KOPT-K1 (cell line): ENCODE data around the gene FAM83E.
"Not testable (repeated sequence)": the region's sequence is repeated elsewhere in the genome, so short reads cannot be mapped to it uniquely, and the experiment has no call there.

ENCODE experiments used
- H3K27ac ChIP-seq: fragments of 200-600 bp; sonication (generic); 2 replicates; pipeline ENCODE4 v1.5.1; 2016; ENCODE audit warnings: antibody characterized with exemption, mild to moderate bottlenecking, low read depth, low read length; ENCODE audit not compliant: poor library complexity, severe bottlenecking
- H3K36me3 ChIP-seq: fragments of 200-600 bp; sonication (generic); 2 replicates; pipeline ENCODE4 v1.5.1; 2017; ENCODE audit warnings: antibody characterized with exemption, mild to moderate bottlenecking, low read length, moderate library complexity; ENCODE audit not compliant: insufficient read depth
- H3K9me3 ChIP-seq: fragments of 200-600 bp; sonication (generic); 2 replicates; pipeline ENCODE4 v1.5.1; 2017; ENCODE audit warnings: antibody characterized with exemption, low read length, mild to moderate bottlenecking; ENCODE audit not compliant: insufficient read depth, poor library complexity, severe bottlenecking

FAM83E gene

GRCh38 chr19:48614436-48615230 lies at the start of gene FAM83E:
FAM83E (minus strand) TSS chr19:48615076; CDS start chr19:48613372, 1,704 bp downstream.
- Histone ChIP-seq H3K27ac (no peak within 1 kb of the TSS), H3K9me3 (no peaks in the 10 kb centered on the region), H3K36me3 (peaks cover 56% of the 10 kb centered on the region)

- Histone ChIP-seq H3K36me3 (no peaks in the 10 kb centered on the region), H3K27ac (no peak overlapping the region), H3K9me3 (no peaks in the 10 kb centered on the region)
Measured at GRCh38 chr19:48664476-48664875, 49.6 kb upstream of the FAM83E start.

- no peaks in the 10 kb centered on the region for H3K9me3 ChIP-seq
- H3K27ac ChIP-seq = no peak overlapping the region
Measured at GRCh38 chr19:48663667-48664066, 48.8 kb upstream of the FAM83E start.

GRCh38 chr19:48661711-48662090 lies 46.8 kb upstream of the FAM83E start:
- Histone ChIP-seq H3K36me3 (no peaks in the 10 kb centered on the region), H3K27ac (peak overlapping the region; percentile 81), H3K9me3 (no peaks in the 10 kb centered on the region)

More at GRCh38 chr19:48663667-48664066, 48.8 kb upstream of the FAM83E start:
- H3K36me3 ChIP-seq = no peaks in the 10 kb centered on the region

GRCh38 chr19:48660852-48661710 lies 46.2 kb upstream of the FAM83E start:
- Histone ChIP-seq H3K27ac (peak overlapping the region; percentile 81), H3K36me3 (no peaks in the 10 kb centered on the region), H3K9me3 (no peaks in the 10 kb centered on the region)

- Histone ChIP-seq H3K27ac (no peak overlapping the region), H3K9me3 (no peaks in the 10 kb centered on the region), H3K36me3 (no peaks in the 10 kb centered on the region)
Measured at GRCh38 chr19:48659768-48660167, 44.9 kb upstream of the FAM83E start.

GRCh38 chr19:48658483-48658882 lies 43.6 kb upstream of the FAM83E start:
- Histone ChIP-seq H3K36me3 (no peaks in the 10 kb centered on the region), H3K9me3 (no peaks in the 10 kb centered on the region), H3K27ac (no peak overlapping the region)

GRCh38 chr19:48657828-48658227 lies 43.0 kb upstream of the FAM83E start:
- H3K27ac ChIP-seq, H3K36me3 ChIP-seq, H3K9me3 ChIP-seq: not testable (repeated sequence)

- no peaks in the 10 kb centered on the region for H3K9me3 ChIP-seq
- no peaks in the 10 kb centered on the region for H3K36me3 ChIP-seq
- H3K27ac ChIP-seq = no peak overlapping the region
Measured at GRCh38 chr19:48656840-48657474, 42.1 kb upstream of the FAM83E start.

- H3K9me3 ChIP-seq = no peaks in the 10 kb centered on the region
- no peaks in the 10 kb centered on the region for H3K36me3 ChIP-seq
- H3K27ac ChIP-seq = peak overlapping the region; percentile 54
Measured at GRCh38 chr19:48654299-48655059, 39.6 kb upstream of the FAM83E start.

GRCh38 chr19:48651683-48652048 lies 36.8 kb upstream of the FAM83E start:
- Histone ChIP-seq H3K27ac (no peak overlapping the region), H3K36me3 (no peaks in the 10 kb centered on the region), H3K9me3 (no peaks in the 10 kb centered on the region)

GRCh38 chr19:48650974-48651682 lies 36.3 kb upstream of the FAM83E start:
- Histone ChIP-seq H3K9me3 (no peaks in the 10 kb centered on the region), H3K27ac (no peak overlapping the region), H3K36me3 (no peaks in the 10 kb centered on the region)

GRCh38 chr19:48648134-48648533 lies 33.3 kb upstream of the FAM83E start:
- no peaks in the 10 kb centered on the region for H3K9me3 ChIP-seq
- no peaks in the 10 kb centered on the region for H3K36me3 ChIP-seq
- H3K27ac ChIP-seq = no peak overlapping the region

GRCh38 chr19:48646722-48647216 lies 31.9 kb upstream of the FAM83E start:
- Histone ChIP-seq H3K36me3 (no peaks in the 10 kb centered on the region), H3K27ac (peak overlapping the region; percentile 56), H3K9me3 (no peaks in the 10 kb centered on the region)
